Non-pigmented ciliary epithelial cell (primary cell): Measurements from ENCODE around the gene DYRK1A.
"Not testable (repeated sequence)": the region's sequence is repeated elsewhere in the genome, so short reads cannot be mapped to it uniquely, and the experiment has no call there.

Experiments used
- DNase-seq: peaks from one replicate; pipeline ENCODE4 v3.0.0-alpha.2; 2010; ENCODE audit warnings: low read depth

DYRK1A gene

GRCh38 chr21:37528150-37528937, 161.8 kb downstream of the DYRK1A start:
- no peak for DNase-seq

GRCh38 chr21:37529649-37530048, 163.1 kb downstream of the DYRK1A start:
- DNase-seq, result no peak

GRCh38 chr21:37530901-37531351, 164.4 kb downstream of the DYRK1A start:
- DNase-seq, result no peak

- no peak for DNase-seq
These were observed 164.9 kb downstream of the DYRK1A start for GRCh38 chr21:37531431-37531932.

- DNase-seq, result peak; percentile 5
These were observed 166.6 kb downstream of the DYRK1A start for GRCh38 chr21:37532868-37533780.

GRCh38 chr21:37534431-37534830, 167.9 kb downstream of the DYRK1A start:
- DNase-seq, result no peak

- no peak for DNase-seq
These were observed 168.6 kb downstream of the DYRK1A start for GRCh38 chr21:37535130-37535529.

GRCh38 chr21:37535672-37536071, 169.1 kb downstream of the DYRK1A start:
- no peak for DNase-seq

GRCh38 chr21:37536616-37537278, 170.2 kb downstream of the DYRK1A start:
- DNase-seq, result no peak

GRCh38 chr21:37537391-37537996, 170.9 kb downstream of the DYRK1A start:
- no peak for DNase-seq

GRCh38 chr21:37538971-37539590, 172.5 kb downstream of the DYRK1A start:
- DNase-seq, result no peak

- not testable (repeated sequence) for DNase-seq
These were observed 174.6 kb downstream of the DYRK1A start for GRCh38 chr21:37541128-37541527.

- no peak for DNase-seq
These were observed 175.9 kb downstream of the DYRK1A start for GRCh38 chr21:37542512-37542911.

GRCh38 chr21:37546299-37546908, 179.8 kb downstream of the DYRK1A start:
- DNase-seq, result no peak

- DNase-seq, result no peak
These were observed 180.5 kb downstream of the DYRK1A start for GRCh38 chr21:37546949-37547614.

GRCh38 chr21:37547615-37548200, 181.1 kb downstream of the DYRK1A start:
- no peak for DNase-seq

GRCh38 chr21:37548521-37548981, 182.0 kb downstream of the DYRK1A start:
- no peak for DNase-seq

GRCh38 chr21:37549730-37550129, 183.2 kb downstream of the DYRK1A start:
- not testable (repeated sequence) for DNase-seq

GRCh38 chr21:37550157-37550556, 183.6 kb downstream of the DYRK1A start:
- no peak for DNase-seq
